Measurements from ENCODE around the gene AGMO.

DNA sequence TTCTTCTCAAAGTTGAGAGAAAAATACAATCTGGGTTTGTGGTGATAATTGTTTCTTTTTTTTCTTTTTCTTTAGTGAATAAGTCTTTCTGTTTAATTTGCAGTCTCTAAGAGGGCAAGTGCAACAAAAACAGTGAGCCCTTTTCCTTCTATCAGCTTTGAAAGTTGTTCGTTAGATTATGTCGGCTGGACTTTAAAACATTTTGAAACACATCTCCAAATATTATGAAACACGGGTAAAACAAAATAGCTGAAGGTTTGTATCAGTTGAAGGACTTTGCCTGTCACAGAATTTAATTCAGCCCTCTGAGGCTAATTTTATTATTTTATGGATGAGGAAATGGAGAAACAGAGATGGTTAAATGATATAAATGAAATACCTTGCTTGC, 85.3 kb downstream of the AGMO start:
- TF ChIP-seq CTCF (IDR thresholded peaks at IDR 0.05) (no peak), POLR2A (IDR thresholded peaks at IDR 0.05) (no peak)

Data from right lobe of liver (tissue), 4 donors.